Transverse colon (tissue), 3 donors: ENCODE results near the gene CSTA.

Source experiments
- CTCF ChIP-seq, 5 experiments: fragments of 200-600 bp in 3 of 5; fragments of 450-650 bp in 2 of 5; sonication (generic) in 3 of 5; IDR thresholded peaks; 1 replicate in 2 of 5; 2 replicates in 3 of 5; pipeline ENCODE4 v1.5.1; 2016 to 2017; ENCODE audit warnings: antibody characterized with exemption in 5 of 5, inconsistent platforms in 3 of 5, mild to moderate bottlenecking in 2 of 5, moderate library complexity in 1 of 5
- EP300 ChIP-seq: sonication (generic); formaldehyde crosslinking; IDR thresholded peaks from one replicate; pipeline ENCODE4 v1.6.1; 2017; ENCODE audit warnings: antibody characterized with exemption, low read depth
- POLR2A ChIP-seq: fragments of 450-650 bp; IDR thresholded peaks from one replicate; pipeline ENCODE4 v1.6.1; 2016; ENCODE audit warnings: antibody characterized with exemption, mild to moderate bottlenecking, moderate library complexity

- TF ChIP-seq EP300 (no peak), CTCF (IDR thresholded peaks at IDR 0.05) (no peak), POLR2A (no peak)
Measured at GRCh38 chr3:122310361-122310760, 14.7 kb upstream of the CSTA start.
